HFFc6 (cell line): ENCODE measurements around the gene EXOC4. TPM values are rescaled to one million over a fixed set of nuclear protein-coding genes. Genes with fewer than 3 reads are reported as not detected.

Source experiments
- DNase-seq: peaks from one replicate; pipeline ENCODE4 v3.0.0-alpha.2; 2018
- H3K27ac Mint-ChIP-seq: 2 replicates; pipeline ENCODE4 v1.8.0; 2020; ENCODE audit warnings: mild to moderate bottlenecking, mixed read lengths
- H3K27me3 Mint-ChIP-seq: 2 replicates; pipeline ENCODE4 v1.8.0; 2021; ENCODE audit warnings: mild to moderate bottlenecking, moderate library complexity, mixed read lengths; ENCODE audit not compliant: insufficient read depth
- H3K36me3 Mint-ChIP-seq: 2 replicates; pipeline ENCODE4 v1.8.0; 2021; ENCODE audit warnings: low read depth, mixed read lengths
- H3K4me1 Mint-ChIP-seq: 2 replicates; pipeline ENCODE4 v1.8.0; 2020; ENCODE audit warnings: low read depth, mixed read lengths
- H3K4me3 Mint-ChIP-seq: 2 replicates; pipeline ENCODE4 v1.8.0; 2020; ENCODE audit warnings: mild to moderate bottlenecking, moderate library complexity, mixed read lengths
- H3K9me3 Mint-ChIP-seq: 2 replicates; pipeline ENCODE4 v1.8.0; 2020; ENCODE audit warnings: mild to moderate bottlenecking, mixed read lengths
- total RNA-seq, 6 experiments: library from RNA; stranded (reverse); fragmentation: NEBNext Ultra II Directional; extraction: Animal tissue kit (Norgen Biotek cat#: 25700); gene quantifications; 2 replicates in 1 of 6; 3 replicates in 5 of 6; pipeline ENCODE4 v1.2.3, GENCODE V29; 2021
- TF ChIP-seq, protein P1 (sequence below): fragments of 200-600 bp; sonication (generic); IDR thresholded peaks from 2 replicates; pipeline ENCODE4 v1.5.0; 2021; ENCODE audit warnings: antibody characterized with exemption, mild to moderate bottlenecking

EXOC4 gene
- total RNA-seq, 6 experiments from 2014 or later = 57.6 to 67.6 (median 61.4) TPM

DNA sequence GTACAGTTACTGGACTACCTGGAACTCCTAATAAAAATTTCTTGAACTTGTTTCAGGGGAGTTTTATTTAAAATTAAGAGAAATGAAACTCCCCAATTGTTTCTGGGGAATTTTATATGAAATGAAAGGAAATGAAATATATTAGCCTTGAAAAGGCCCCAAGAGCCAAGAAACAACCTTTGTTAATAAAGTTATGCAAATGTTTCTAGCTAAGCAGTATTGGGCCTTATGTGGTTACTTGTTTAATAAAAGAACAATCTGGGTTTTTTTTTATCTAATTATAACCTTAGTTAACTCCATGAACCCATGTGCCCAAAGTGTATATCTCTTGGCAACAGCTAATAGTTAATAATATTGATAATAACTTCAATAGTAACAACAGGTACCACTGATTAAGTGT lies 222.8 kb downstream of the EXOC4 start:
- DNase-seq = no peak
- TF ChIP-seq, protein P1, sequence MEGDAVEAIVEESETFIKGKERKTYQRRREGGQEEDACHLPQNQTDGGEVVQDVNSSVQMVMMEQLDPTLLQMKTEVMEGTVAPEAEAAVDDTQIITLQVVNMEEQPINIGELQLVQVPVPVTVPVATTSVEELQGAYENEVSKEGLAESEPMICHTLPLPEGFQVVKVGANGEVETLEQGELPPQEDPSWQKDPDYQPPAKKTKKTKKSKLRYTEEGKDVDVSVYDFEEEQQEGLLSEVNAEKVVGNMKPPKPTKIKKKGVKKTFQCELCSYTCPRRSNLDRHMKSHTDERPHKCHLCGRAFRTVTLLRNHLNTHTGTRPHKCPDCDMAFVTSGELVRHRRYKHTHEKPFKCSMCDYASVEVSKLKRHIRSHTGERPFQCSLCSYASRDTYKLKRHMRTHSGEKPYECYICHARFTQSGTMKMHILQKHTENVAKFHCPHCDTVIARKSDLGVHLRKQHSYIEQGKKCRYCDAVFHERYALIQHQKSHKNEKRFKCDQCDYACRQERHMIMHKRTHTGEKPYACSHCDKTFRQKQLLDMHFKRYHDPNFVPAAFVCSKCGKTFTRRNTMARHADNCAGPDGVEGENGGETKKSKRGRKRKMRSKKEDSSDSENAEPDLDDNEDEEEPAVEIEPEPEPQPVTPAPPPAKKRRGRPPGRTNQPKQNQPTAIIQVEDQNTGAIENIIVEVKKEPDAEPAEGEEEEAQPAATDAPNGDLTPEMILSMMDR = no peak
- H3K27me3 Mint-ChIP-seq = no peaks in the 10 kb centered on the region
- no peak overlapping the region for H3K4me3 Mint-ChIP-seq
- H3K27ac Mint-ChIP-seq = no peak overlapping the region
- H3K9me3 Mint-ChIP-seq = no peaks in the 10 kb centered on the region
- no peaks in the 10 kb centered on the region for H3K36me3 Mint-ChIP-seq
- H3K4me1 Mint-ChIP-seq = no peaks in the 10 kb centered on the region

DNA sequence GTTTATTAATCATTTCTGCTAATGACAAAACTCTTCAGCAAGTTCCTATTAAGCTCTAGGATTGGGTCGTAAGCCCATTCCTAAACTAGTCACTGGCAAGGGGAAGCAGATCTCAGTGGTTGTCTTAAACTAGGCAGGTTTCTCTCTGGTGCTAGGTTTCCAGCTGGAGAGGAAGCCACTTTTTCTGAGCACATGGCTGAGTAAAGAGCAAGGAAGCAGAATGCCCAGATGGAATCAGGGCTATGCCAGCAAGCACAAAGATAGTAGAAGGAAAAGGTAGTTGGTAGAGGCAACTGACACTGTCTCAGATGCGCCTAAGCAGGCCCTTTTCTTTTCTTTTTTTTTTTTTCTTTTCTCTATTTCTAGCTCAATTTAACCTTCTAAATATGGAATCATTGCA lies 224.9 kb downstream of the EXOC4 start:
- Mint-ChIP-seq H3K36me3 (no peaks in the 10 kb centered on the region), H3K4me3 (no peak overlapping the region), H3K27ac (no peak overlapping the region), H3K9me3 (no peaks in the 10 kb centered on the region), H3K27me3 (no peaks in the 10 kb centered on the region), H3K4me1 (peaks cover 16% of the 10 kb centered on the region)
- TF ChIP-seq, protein P1 = no peak
- DNase-seq = no peak

DNA sequence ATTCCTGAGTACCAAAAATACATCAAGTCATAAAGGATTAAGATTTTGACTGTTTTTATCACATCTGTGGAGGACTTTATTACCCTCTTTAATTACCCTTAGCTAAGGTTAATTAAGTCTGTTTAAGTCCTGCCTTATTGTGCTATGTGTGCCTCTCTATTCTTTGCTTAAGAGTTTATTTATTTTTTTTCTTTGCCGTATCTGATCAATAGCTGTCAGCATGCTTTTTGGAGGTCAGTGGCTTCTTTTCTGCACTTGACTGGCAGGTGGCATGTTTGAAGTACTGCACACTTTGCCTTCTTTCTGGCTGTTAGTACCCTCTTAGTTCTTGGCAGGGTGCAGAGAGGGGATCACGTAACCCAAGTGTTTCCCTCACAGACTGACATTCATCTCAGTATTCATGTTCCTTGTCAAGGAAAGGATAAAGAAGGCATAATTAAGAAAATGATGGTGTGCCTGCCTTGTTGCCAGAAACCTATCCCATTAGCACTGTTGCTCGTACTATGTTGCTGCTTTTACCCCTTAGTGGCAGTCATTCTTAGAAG lies 225.8 kb downstream of the EXOC4 start:
- peaks cover 18% of the 10 kb centered on the region for H3K4me1 Mint-ChIP-seq
- TF ChIP-seq, protein P1 = no peak
- H3K4me3 Mint-ChIP-seq = no peak overlapping the region
- no peaks in the 10 kb centered on the region for H3K9me3 Mint-ChIP-seq
- no peaks in the 10 kb centered on the region for H3K27me3 Mint-ChIP-seq
- H3K27ac Mint-ChIP-seq = no peak overlapping the region
- H3K36me3 Mint-ChIP-seq = no peaks in the 10 kb centered on the region
- no peak for DNase-seq

DNA sequence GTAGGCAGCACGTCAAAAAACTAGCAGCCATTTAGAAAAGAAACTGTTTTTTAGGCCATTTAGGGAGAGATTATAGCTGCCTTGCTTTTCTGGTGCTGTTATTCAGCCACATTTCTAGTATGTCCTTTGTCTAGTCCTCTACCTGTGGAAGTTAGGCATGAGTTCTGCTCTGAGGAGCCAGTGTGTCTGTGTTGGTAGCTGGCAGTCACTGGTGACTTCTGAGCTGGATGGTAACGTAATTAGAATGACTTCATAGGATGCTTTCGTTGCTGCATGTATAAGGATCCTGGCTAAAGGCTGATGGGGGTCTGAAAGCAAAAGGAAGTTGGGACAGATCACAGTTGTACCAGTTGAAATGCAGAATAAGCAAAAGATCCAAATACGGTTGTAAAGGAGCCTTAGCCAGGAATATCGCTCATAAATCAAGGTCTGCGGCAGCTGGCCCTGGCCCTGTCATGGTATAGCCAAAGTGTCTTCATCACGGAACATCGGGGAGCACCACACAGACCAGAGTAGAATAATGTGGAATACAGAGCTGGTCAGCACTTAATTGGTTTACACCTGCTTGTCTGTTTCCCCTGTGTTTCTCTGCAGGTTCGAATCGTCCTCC lies 226.7 kb downstream of the EXOC4 start:
- no peaks in the 10 kb centered on the region for H3K27me3 Mint-ChIP-seq
- H3K36me3 Mint-ChIP-seq = 0 out of 2 replicates have a peak, but pooled peaks cover 7% of the 10 kb centered on the region
- no peak overlapping the region for H3K4me3 Mint-ChIP-seq
- TF ChIP-seq, protein P1 = no peak
- no peaks in the 10 kb centered on the region for H3K9me3 Mint-ChIP-seq
- no peak overlapping the region for H3K27ac Mint-ChIP-seq
- no peak for DNase-seq
- H3K4me1 Mint-ChIP-seq = peaks cover 18% of the 10 kb centered on the region

DNA sequence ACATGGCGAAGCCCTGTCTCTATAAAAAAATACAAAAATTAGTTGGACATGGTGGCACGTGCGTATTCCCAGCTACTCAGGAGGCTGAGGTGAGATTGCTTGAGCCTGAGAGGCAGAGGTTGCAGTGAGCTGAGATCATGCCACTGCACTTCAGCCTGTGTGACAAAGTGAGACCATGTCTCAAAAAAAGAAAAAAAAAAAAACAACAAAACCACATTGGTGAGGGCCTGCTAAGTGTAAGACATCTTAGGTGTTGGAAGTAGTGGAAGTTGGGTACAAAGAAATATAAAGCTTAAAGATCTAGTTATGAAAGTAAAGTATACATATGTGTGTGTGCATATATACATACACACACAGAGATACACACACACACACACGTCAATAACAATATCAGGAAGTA lies 228.0 kb downstream of the EXOC4 start:
- H3K27me3 Mint-ChIP-seq = no peaks in the 10 kb centered on the region; the same call in 1 of the 2 replicates
- peaks cover 12% of the 10 kb centered on the region; the same call in 1 of the 2 replicates for H3K36me3 Mint-ChIP-seq
- TF ChIP-seq, protein P1 = no peak
- peaks cover 18% of the 10 kb centered on the region for H3K4me1 Mint-ChIP-seq
- no peak for DNase-seq
- no peak overlapping the region for H3K4me3 Mint-ChIP-seq
- H3K27ac Mint-ChIP-seq = no peak overlapping the region
- no peaks in the 10 kb centered on the region for H3K9me3 Mint-ChIP-seq
